Heart left ventricle (tissue), 16 donors: ENCODE measurements around the gene C1QTNF2. TPM values are rescaled to one million over a fixed set of nuclear protein-coding genes. Genes with fewer than 3 reads are reported as not detected.

Source experiments
- ATAC-seq, 4 donors: fragments of 200-7000 bp; cut with Tn5 transposase; one replicate each; pipeline ENCODE4 v1.9.1; 2020 to 2022; ENCODE audit warnings: moderate library complexity in 4 of 4, mild to moderate bottlenecking in 3 of 4, moderate number of reproducible peaks in 1 of 4
- DNase-seq, 5 donors: peaks; one replicate each; pipeline ENCODE4 v3.0.0-alpha.2; 2020
- H3K27ac ChIP-seq, 12 donors: fragments of 200-600 bp; sonication (generic) in 4 of 12; one replicate each; pipeline versions ENCODE4 v1.5.0 to v1.8.0; 2016 to 2022; ENCODE audit warnings: mild to moderate bottlenecking in 2 of 12
- H3K27me3 ChIP-seq, 9 donors: fragments of 200-600 bp; sonication (generic) in 2 of 9; one replicate each; pipeline versions ENCODE4 v1.5.1 to v1.8.0; 2016 to 2022; ENCODE audit warnings: mild to moderate bottlenecking in 3 of 9
- H3K36me3 ChIP-seq, 9 donors: fragments of 200-600 bp; sonication (generic) in 2 of 9; one replicate each; pipeline versions ENCODE4 v1.5.0 to v1.8.0; 2018 to 2022; ENCODE audit warnings: mild to moderate bottlenecking in 2 of 9
- H3K4me1 ChIP-seq, 12 donors: fragments of 200-600 bp; sonication (generic) in 4 of 12; one replicate each; pipeline versions ENCODE4 v1.5.0 to v1.8.0; 2016 to 2022; ENCODE audit warnings: mild to moderate bottlenecking in 3 of 12
- H3K4me3 ChIP-seq, 12 donors: fragments of 200-600 bp; sonication (generic) in 4 of 12; one replicate each; pipeline versions ENCODE4 v1.5.0 to v1.8.0; 2017 to 2022; ENCODE audit warnings: mild to moderate bottlenecking in 9 of 12, moderate library complexity in 4 of 12
- H3K9me3 ChIP-seq, 12 donors: fragments of 200-600 bp; sonication (generic) in 4 of 12; one replicate each; pipeline versions ENCODE4 v1.5.0 to v1.8.0; 2016 to 2022; ENCODE audit warnings: mild to moderate bottlenecking in 1 of 12
- POLR2A ChIP-seq, 2 donors: fragments of 450-650 bp; IDR thresholded peaks; one replicate each; pipeline ENCODE4 v1.6.1; 2017; ENCODE audit warnings: antibody characterized with exemption in 2 of 2, mild to moderate bottlenecking in 2 of 2, moderate library complexity in 2 of 2
- WGBS, 4 donors: extraction: QIAGEN DNeasy Blood & Tissue Kit in 2 of 4; methylation state at CpG; one replicate each; pipeline versions ENCODE4 v1.1.5 to v1.1.7; 2013 to 2018; 5-methylcytosine and 5-hydroxymethylcytosine counted together
- intact Hi-C, 10 donors: fragments of 100-400 bp; cut with DNase I; formaldehyde crosslinking; loops; one replicate each; pipeline versions ENCODE4 v1.11.1 to v1.14.2; 2022
- polyA plus RNA-seq, 2 donors: library from polyadenylated mRNA; stranded (reverse); fragments of 200-250 nt; gene quantifications; one replicate each; pipeline ENCODE4 v1.2.3, GENCODE V29; 2013
- total RNA-seq, 9 donors: library from RNA; depleted of rRNA in 2 of 9; stranded (reverse); fragments of >200 nt in 2 of 9; fragmentation: NEBNext Ultra II Directional in 3 of 9; extraction: Animal tissue kit (Norgen Biotek cat#: 25700) in 3 of 9; gene quantifications; one replicate each; pipeline versions ENCODE4 v1.1.0 to v1.2.4, GENCODE V29; 2016 to 2023
- TF ChIP-seq, protein P1 (sequence below), 12 donors: fragments of 200-600 bp; sonication (generic) in 4 of 12; IDR thresholded peaks; one replicate each; pipeline versions ENCODE4 v1.5.0 to v1.8.0; 2018 to 2022; ENCODE audit warnings: antibody characterized with exemption in 12 of 12, mild to moderate bottlenecking in 5 of 12
- donor health status: ischemic (EF 13 %, LVEDD 7.1; RV severe dilation, severe dysfunction).
- donor health status: healthy with polysubstance abuse.
- donor health status: DM: no; HTN: yes; CAD: no.
- donor health status: DM: no; HTN: no; CAD: no.
- donor health status: ischemic (EF 25% LVEDD 6.9; RV normal size, moderate dysfunction).
- donor health status: ischemic (EF 25% LVEDD 5.7; RV mildly dilated, moderate dysfunction).
- donor health status: healthy.
- donor health status: DM: yes; HTN: yes; CAD: no.
- donor health status: ischemic (EF 35%, LVEDD 5.7; RV mildly dilated, moderate dysfunction).
- donor health status: nonischemic (EF 11% LVEDD 7.7; RV severe dilation, severe dysfunction).
- donor health status: DM: yes; HTN: yes; CAD: no.
- donor health status: PGD.
- donor health status: ischemic (EF 29% LVEDD 5.4; RV normal size, mild dysfunction).
- donor health status: nonischemic (EF 23%, LVEDD 6.1; RV moderate dilation, normal function).

The C1QTNF2 gene
- total and polyA plus RNA-seq, 11 donors = 0.44 to 1.6 (median 1.0) TPM

DNA sequence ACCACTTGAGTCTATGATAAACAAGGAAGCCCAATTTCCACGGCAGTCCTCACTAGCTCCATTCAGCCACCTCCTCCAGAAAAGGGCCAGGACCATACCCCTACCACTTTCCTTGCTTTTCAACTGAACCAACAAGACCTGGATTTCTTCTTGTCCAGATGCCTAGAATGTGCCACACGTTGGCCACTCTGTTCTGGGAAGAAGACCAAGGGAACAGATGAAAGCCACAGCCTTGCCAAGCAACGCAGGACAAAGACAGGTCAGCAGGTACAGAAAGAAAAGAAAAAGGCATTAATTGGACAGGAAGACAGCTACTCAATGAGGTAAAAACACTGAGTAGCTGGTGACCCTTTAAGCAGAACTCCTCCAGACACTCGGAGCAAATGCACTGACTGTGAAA lies 60.3 kb downstream of the C1QTNF2 start:
- no peaks in the 10 kb centered on the region for H3K9me3 ChIP-seq
- ATAC-seq (peak in 2 of 4 donors; percentile 3 to 31), DNase-seq (no peak)
- H3K4me1 ChIP-seq = peaks cover 0 to 38% (median 9%) of the 10 kb centered on the region in 12 donors
- intact Hi-C loops = loop anchor here in 5 of 10 donors (5.0 kb wide), 3 partner anchors 38 to 48 kb away; no protein-coding TSS in a partner anchor
- peaks cover 0 to 49% (median 0%) of the 10 kb centered on the region in 9 donors for H3K27me3 ChIP-seq
- no peak overlapping the region for H3K4me3 ChIP-seq
- peak overlapping the region in 4 of 12 donors; percentile 6 to 80 (median 80) for H3K27ac ChIP-seq
- TF ChIP-seq, protein P1, sequence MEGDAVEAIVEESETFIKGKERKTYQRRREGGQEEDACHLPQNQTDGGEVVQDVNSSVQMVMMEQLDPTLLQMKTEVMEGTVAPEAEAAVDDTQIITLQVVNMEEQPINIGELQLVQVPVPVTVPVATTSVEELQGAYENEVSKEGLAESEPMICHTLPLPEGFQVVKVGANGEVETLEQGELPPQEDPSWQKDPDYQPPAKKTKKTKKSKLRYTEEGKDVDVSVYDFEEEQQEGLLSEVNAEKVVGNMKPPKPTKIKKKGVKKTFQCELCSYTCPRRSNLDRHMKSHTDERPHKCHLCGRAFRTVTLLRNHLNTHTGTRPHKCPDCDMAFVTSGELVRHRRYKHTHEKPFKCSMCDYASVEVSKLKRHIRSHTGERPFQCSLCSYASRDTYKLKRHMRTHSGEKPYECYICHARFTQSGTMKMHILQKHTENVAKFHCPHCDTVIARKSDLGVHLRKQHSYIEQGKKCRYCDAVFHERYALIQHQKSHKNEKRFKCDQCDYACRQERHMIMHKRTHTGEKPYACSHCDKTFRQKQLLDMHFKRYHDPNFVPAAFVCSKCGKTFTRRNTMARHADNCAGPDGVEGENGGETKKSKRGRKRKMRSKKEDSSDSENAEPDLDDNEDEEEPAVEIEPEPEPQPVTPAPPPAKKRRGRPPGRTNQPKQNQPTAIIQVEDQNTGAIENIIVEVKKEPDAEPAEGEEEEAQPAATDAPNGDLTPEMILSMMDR (IDR thresholded peaks at IDR 0.05) = no peak
- TF ChIP-seq POLR2A (IDR thresholded peaks at IDR 0.05) = no peak
- WGBS, 4 donors = 67 to 75% (median 71%) methylated on average over 4 of the region's 4 CpGs
- H3K36me3 ChIP-seq = peaks cover 0 to 10% (median 0%) of the 10 kb centered on the region in 9 donors

DNA sequence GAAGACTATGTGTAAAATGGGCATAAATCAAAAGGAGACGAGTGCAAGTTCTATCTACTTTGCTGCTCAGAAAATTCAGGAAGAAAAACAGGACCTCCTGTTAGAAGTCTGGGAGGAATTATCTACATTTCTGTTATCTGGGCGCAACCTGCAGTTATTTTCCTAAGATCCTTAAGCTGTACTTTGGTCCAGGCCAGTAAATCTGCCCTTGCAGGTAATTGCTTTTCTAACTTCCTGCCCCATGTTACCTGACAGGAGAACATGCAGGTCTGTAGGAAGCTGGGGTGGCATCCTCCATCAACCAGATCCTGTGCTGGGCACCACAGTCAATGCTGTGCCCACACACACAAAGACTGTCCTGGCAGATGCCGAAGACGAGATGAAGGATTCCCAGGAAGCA lies 63.7 kb downstream of the C1QTNF2 start:
- H3K27ac ChIP-seq = no peak overlapping the region
- peaks cover 0 to 28% (median 2%) of the 10 kb centered on the region in 12 donors for H3K4me1 ChIP-seq
- H3K9me3 ChIP-seq = no peaks in the 10 kb centered on the region
- no peak overlapping the region for H3K4me3 ChIP-seq
- no peak for TF ChIP-seq POLR2A (IDR thresholded peaks at IDR 0.05)
- TF ChIP-seq, protein P1 (IDR thresholded peaks at IDR 0.05) = no peak
- intact Hi-C loops = no loop called here
- H3K36me3 ChIP-seq = peaks cover 0 to 15% (median 0%) of the 10 kb centered on the region in 9 donors
- H3K27me3 ChIP-seq = peaks cover 0 to 22% (median 0%) of the 10 kb centered on the region in 9 donors
- 93 to 98% (median 96%) methylated on average over 3 to 4 of the region's 4 CpGs for WGBS, 4 donors
- no peak for ATAC-seq
- DNase-seq = no peak

DNA sequence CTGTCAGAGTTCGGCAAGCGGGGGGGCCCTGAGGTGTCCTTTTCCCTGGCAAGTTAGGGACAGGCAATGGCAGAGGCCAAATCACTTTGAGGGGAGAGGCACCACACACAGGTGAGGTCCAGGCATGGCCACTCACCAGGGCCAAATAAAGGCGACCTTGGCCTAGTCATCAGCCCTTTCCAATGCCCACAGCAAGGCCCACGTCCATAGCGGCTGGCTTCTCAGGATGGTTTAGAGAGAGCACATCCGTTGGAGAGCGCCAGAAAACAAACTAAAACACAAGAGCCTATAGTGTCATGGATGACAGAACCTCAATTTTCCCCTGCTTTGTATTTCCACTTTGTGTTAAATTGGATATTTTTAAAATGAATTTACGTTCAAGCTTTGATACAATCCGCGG lies 65.1 kb downstream of the C1QTNF2 start:
- H3K4me3 ChIP-seq = no peak overlapping the region
- TF ChIP-seq POLR2A (IDR thresholded peaks at IDR 0.05) = no peak
- no peaks in the 10 kb centered on the region for H3K9me3 ChIP-seq
- 95 to 97% (median 96%) methylated on average over 10 of the region's 10 CpGs for WGBS, 4 donors
- peaks cover 0 to 15% (median 0%) of the 10 kb centered on the region in 9 donors for H3K36me3 ChIP-seq
- H3K27me3 ChIP-seq = peaks cover 0 to 10% (median 0%) of the 10 kb centered on the region in 9 donors
- DNase-seq (no peak), ATAC-seq (no peak)
- peaks cover 0 to 16% (median 0%) of the 10 kb centered on the region in 12 donors for H3K4me1 ChIP-seq
- no peak overlapping the region for H3K27ac ChIP-seq
- intact Hi-C loops = no loop called here

DNA sequence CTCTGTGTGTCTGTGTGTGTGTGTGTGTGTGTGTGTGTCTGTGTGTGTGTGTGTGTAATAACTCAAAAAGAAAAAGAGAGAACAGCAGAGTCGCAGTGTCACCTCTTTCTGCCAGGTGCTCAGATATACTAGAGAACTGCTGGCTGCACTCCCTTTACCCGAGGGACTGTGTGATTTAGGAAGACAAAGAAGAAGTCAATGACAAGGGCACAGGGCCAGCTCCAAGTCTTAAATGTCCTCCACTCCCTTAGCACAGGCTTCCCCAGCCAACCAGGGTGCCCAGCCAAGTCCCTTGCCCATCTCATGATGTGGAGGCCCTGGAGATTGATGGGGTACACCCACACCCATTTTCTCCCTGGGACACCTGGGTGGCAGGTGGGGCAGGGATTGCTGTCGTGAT lies 66.7 kb downstream of the C1QTNF2 start:
- TF ChIP-seq, protein P1 (IDR thresholded peaks at IDR 0.05) = no peak
- no peak for TF ChIP-seq POLR2A (IDR thresholded peaks at IDR 0.05)
- Histone ChIP-seq H3K4me1 (peaks cover 0 to 2% (median 0%) of the 10 kb centered on the region in 12 donors), H3K27me3 (no peaks in the 10 kb centered on the region), H3K9me3 (no peaks in the 10 kb centered on the region), H3K36me3 (peaks cover 0 to 10% (median 0%) of the 10 kb centered on the region in 9 donors), H3K4me3 (no peak overlapping the region), H3K27ac (no peak overlapping the region)
- peak in 1 of 5 donors; percentile 54 for DNase-seq
- ATAC-seq = peak in 3 of 4 donors; percentile 47 to 79 (median 73)
- WGBS, 4 donors = 39 to 55% (median 46%) methylated on average over 3 of the region's 3 CpGs
- intact Hi-C loops = no loop called here

DNA sequence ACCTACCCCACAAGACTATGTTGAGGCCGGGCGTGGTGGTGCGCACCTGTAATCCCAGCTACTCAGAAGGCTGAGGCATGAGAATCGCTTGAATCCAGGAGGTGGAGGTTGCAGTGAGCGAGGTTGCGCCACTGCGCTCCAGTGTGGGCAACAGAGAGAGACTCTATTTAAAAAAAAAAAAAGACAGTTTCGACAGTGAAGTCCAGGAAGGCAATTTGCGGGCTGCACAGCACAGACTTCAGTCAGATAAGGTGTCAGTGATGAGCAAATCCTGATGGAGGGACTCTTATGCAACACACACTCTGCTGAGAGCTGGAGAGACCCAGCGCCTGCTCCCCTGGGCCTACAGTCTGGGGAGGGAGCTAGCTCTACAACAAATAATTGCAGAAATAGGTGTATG lies 72.2 kb downstream of the C1QTNF2 start:
- WGBS, 4 donors = 88 to 92% (median 90%) methylated on average over 10 of the region's 10 CpGs
- no peak for DNase-seq

More for the DNA sequence above, 72.2 kb downstream of the C1QTNF2 start:
- no peaks in the 10 kb centered on the region for H3K36me3 ChIP-seq
- H3K9me3 ChIP-seq = no peaks in the 10 kb centered on the region
- H3K4me1 ChIP-seq = peaks cover 0 to 23% (median 3%) of the 10 kb centered on the region in 12 donors
- intact Hi-C loops = no loop called here
- H3K27me3 ChIP-seq = no peaks in the 10 kb centered on the region
- ATAC-seq = peak in 2 of 4 donors; percentile 6 to 30
- TF ChIP-seq, protein P1 (IDR thresholded peaks at IDR 0.05) = no peak
- no peak for TF ChIP-seq POLR2A (IDR thresholded peaks at IDR 0.05)
- no peak overlapping the region for H3K4me3 ChIP-seq
- H3K27ac ChIP-seq = no peak overlapping the region
